Activated T-helper 1 cell treated with Interleukin-2 at 50 U/mL for 16 hours (primary cell): Measurements from ENCODE around the gene EPHB3.

Experiments used
- DNase-seq: peaks from one replicate; pipeline ENCODE4 v3.0.0-alpha.2; 2020; ENCODE audit warnings: low read depth

EPHB3 gene

DNA sequence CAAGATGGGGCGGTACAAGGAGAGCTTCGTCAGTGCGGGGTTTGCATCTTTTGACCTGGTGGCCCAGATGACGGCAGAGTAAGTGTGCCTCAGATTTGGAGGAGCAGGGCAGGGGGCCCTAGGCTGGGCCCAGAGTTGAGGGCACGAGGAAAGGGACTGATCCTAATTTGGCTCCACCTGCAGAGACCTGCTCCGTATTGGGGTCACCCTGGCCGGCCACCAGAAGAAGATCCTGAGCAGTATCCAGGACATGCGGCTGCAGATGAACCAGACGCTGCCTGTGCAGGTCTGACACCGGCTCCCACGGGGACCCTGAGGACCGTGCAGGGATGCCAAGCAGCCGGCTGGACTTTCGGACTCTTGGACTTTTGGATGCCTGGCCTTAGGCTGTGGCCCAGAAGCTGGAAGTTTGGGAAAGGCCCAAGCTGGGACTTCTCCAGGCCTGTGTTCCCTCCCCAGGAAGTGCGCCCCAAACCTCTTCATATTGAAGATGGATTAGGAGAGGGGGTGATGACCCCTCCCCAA, 19.8 kb downstream of the EPHB3 start:
- DNase-seq: no peak

DNA sequence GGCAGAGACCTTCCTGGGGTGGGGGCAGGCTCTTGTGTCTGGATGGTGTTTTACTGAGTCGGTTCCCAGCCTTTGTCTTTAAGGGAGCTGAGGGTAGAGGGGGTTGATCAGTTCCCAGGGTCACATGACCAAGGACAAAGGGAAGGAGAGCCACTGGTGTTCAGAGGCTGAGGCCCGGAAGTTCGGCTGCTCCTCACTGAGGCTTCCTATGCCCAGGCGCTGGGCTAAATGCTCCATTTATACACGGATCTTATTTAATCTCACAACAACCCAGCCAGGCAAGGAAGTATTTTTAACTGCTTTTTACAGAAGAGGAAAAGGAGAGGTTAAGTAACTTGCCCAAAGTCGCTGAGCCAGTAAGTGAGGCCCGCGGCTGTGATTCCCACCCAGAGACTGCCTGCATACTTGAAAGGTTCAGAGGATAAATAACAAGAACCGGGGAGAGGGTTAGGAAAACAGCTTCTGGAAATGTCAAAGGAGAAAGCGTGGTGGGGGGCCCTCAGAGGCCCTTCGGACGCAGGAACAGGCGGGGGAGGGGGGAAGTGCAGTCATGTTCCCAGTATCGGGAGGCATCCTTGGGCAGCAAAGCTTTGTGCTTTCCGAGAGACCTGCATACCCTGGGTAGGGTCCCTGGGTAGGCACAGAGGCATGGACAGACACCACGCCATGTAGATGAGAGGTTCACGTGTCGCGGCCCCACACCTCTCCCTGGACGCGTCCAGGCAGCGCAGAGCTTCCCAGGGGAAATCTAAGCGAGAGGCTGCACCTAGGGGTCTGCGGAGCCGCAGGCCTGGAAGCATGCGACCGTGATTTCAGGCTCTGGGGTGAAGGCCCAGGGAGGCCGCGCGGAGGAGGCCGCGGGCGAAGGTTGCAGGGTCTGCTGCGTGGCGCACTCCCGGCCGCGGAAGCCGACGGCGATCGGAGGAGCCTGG, 21.3 kb downstream of the EPHB3 start:
- DNase-seq: no peak

DNA sequence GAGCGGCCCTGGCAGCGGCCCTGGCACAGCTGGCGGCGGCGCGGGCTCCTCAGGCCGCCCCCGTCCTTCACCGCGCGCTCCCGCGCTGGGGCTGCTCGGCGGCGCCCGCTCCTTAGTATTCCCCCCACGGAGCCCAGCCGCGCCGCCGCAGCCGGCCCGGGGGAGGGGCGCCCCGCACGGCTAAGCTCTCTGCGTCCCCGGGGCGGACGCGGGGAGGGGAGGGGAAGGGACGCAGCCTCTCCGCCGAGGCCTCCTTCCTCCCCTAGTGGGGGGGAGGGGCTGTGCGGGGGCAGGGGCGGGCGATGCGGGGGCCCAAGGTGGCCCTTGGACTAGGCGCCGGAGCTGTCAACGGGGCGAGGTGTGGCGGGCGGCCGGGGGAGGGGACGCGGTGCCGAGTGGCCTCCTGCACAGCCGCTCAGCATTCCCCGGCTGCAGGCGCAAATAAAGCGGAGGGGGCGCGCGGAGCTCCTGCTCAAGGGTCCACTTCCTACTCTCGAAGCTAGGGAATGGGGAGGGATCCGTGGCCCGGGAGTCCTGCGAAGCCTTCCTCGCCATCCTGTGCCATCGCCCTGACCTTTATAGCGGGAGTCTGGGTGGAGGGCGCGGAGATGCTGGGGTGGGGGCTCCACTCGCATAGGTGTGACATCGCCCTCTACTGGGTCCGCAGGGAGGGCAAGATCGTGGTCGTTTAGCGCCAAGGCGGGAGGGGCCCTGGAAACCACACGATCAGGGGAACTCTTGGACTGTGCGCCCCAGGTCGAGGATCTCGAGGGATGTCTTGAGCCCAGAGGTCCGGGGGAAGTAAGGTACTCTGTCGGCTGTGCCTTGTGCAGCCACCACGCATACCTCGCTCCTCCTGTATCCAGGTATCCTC, 22.2 kb downstream of the EPHB3 start:
- no peak for DNase-seq

DNA sequence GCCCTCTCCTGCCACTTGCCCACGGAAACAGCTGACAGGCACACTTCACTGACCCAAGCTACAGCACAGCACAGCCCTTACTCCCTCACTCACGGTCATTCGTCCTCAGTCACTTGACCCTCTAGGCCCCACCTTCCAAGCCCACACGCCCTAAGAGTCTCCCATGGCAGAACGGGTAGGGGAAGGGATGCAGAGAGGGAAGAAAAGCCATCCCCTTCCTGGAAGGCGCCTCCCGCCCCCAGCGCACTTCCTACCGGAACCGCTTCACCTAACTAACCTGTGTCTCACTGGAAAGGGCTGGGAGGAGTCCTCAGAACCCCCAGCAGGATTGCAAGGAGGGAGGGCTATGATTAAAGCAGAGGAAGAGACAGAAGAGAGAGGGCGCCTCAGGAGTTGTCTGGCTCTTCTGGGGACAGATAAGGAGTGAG, 22.9 kb downstream of the EPHB3 start:
- no peak for DNase-seq

DNA sequence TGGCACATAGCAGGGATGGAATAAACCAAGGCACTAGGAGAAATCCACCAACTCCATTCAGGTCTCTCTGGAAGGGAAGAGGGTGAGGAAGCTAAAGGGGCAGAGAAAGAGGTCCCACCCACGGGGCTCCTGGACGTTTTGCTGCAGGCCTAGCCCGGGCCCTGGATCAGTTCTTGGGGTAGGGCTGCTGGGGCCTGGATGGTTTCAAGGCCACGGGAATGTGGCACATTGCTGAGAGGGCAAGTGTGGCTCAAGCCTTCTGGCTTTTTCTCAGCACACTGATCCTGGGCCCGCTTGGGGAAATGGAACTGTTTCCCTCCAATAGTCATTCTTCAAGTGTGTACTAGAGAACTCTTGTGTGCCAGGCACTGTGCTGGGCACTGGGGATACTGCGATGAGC, 24.0 kb downstream of the EPHB3 start:
- no peak for DNase-seq

GRCh38 chr3:184586851-184587250, 25.3 kb downstream of the EPHB3 start:
- DNase-seq: no peak

- no peak for DNase-seq
These were observed 27.2 kb downstream of the EPHB3 start for GRCh38 chr3:184588776-184589175.

DNA sequence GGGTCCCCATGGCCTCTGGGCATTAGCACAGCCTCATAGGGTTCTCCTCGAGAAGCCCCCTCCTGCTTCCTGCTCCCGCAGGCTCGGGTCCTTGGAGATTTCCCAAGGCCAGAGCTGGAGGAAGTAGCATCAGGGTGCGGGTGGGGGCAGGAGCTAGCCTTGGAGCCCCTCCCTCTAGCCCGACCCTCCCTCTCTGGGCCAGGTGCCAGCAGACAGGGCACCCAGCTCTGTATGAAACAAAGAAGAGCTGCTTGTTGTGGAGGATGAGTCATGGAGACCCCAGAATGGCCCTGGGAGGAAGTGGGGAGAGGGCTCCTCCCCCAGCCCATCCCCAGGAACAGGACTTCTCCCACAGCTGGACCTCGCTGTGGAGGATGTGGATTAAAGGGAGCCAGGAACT, 29.2 kb downstream of the EPHB3 start:
- DNase-seq: no peak

DNA sequence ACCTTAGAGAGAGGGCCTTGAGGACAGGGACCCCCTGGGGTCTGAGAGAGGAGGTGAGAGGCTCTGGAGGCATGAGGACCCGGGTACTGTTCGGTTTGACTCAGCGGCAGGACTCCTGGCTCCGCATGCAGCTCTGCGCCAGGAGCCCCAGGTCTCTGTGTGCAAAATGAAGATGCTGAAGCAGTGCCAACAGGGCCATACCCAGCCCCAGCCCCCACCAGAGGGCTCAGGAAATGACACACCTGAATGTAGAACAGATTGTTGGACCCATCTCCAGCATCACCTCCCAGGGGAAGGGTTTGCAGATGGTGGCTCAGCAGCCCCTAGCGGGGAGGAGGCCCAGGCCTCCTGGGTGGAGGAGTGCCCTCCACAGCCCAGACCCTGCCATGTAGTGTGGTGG, 30.2 kb downstream of the EPHB3 start:
- no peak for DNase-seq

GRCh38 chr3:184592371-184593219, 31.0 kb downstream of the EPHB3 start:
- DNase-seq: no peak

GRCh38 chr3:184593220-184593927, 31.8 kb downstream of the EPHB3 start:
- DNase-seq: no peak

GRCh38 chr3:184593928-184594303, 32.3 kb downstream of the EPHB3 start:
- DNase-seq: no peak

DNA sequence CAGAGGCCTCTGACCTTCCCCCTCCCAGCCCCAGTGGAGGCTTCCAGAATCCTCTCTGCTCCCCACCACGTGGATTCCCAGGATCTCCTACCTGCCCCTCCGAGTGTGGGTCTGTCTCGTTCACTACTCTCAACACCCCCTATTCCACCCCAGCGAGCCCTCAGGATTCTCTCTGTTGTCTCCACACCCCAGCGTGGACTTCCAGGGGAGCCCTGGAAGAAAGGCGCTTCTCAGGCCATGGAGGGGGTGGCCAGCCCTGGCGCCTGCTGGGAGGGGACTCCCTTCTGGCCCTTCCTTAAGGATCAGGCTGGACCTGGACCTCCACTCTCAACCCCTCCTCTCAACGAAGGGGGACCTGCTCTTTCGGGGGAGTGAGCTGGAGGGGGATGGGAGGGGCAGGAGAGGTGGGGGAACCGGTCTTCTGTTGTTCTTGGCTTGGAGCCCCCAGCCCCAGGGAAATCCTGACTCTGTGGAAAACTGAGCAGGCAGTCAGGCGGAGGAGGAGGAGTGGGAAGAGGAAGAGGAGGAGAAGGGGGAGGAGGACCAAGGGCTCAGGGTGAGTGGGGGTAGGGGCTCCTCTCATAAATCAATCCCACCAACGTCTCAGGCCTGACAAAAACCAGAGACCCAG, 32.9 kb downstream of the EPHB3 start:
- no peak for DNase-seq

DNA sequence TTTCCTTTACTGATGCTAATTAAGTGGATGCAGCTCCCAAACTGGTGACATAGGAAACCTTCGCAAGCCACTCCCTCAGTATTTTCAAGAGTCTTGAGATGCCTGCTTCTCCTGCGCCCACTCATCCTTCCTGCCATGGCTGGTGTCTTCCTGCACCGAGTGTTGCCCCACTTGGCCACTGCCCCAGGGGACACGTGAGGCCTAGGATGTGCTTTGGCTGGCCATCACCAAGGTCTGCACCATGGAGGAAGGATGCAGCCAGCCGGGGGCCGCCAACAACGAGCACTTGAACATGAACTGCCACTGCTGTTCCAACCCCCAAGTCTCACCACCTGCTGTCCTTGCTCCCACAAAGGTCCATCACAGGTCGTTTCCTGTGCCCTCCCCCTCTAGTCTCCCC, 34.1 kb downstream of the EPHB3 start:
- no peak for DNase-seq

- no peak for DNase-seq
These were observed 34.6 kb downstream of the EPHB3 start for GRCh38 chr3:184596233-184596632.

DNA sequence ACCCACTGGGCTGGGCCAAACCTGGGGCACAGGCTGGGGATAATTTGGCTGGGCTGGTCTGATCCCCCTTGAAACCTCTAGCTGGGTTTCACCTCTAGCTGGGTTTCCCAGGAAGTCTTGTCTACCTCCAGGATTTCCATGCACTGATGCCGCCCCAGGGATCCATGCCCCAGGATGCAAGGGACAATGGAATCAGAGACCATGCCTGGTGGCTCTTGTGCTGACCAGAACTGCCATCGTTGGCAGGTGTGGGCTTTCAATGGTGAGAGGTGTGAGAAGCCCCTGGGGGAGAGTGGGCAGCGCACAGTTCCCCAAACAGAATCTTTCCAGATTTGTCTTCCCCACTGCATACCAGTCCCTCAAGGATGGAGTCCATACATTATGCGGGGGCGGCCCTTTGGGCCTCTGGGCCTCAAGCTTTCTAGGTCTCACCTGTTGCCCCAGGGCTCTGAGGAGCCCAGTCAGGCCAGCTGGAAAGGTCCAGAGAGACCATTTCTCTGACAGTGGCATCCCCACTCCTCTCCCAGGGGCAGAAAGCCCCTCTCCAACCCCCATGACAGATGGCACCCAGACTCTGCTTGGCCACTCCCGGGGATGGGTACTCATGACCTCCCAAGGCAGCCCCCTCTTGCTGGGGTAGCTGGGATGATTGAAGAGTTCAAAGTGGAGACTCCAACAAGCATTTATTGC, 35.4 kb downstream of the EPHB3 start:
- no peak for DNase-seq

DNA sequence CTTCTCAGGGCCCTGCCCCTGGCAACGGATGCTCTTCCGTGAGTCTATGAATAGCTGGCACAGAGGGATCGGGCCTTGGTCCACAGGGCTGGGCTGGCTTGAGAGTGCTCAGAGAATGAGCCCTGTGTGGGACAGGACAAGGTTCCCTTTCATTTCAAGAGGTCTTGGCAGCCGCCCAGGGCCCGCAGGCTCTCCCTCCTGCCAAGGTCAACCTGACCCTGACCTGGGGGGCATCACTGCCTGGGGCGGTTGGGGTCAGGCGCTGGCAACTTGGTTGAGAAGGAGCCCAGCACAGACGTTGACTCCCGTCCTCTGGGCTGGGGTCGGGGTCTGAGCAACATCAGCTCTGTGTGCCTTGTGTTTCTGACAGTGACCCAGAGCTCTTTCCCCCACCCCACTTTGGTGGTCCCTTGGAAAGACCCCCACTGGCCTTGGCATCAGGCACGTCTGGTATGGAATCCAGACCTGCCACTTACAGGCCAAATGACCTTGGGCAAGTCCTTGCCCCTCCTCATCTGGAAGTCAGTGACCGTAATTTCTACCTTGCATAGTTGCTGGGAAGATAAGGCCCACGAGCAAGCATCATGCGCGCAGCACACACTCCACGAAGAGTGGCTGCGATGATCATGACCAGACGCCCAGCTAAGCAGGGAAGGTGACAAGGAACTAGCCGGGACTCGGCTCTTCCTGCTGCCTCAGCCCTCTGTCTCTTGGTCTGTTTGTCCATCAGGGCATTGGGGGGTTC, 36.4 kb downstream of the EPHB3 start:
- DNase-seq: no peak

GRCh38 chr3:184598574-184598927, 37.0 kb downstream of the EPHB3 start:
- no peak for DNase-seq

GRCh38 chr3:184599143-184599542, 37.6 kb downstream of the EPHB3 start:
- DNase-seq: no peak
